ENCODE measurements around the gene FGGY.

The FGGY gene

GRCh38 chr1:59473831-59474230 lies 176.9 kb downstream of the FGGY start:
- Histone ChIP-seq H3K4me1 (no peaks in the 10 kb centered on the region), H3K9me3 (no peaks in the 10 kb centered on the region), H3K27me3 (no peaks in the 10 kb centered on the region), H3K4me3 (ENCODE audit: low read depth, low read length) (no peak overlapping the region), H3K36me3 (no peaks in the 10 kb centered on the region)
- DNase-seq = no peak
- no peak for TF ChIP-seq CTCF (IDR thresholded peaks at IDR 0.05; ENCODE audit: low read depth, low read length)

- Histone ChIP-seq H3K36me3 (no peaks in the 10 kb centered on the region), H3K27me3 (no peaks in the 10 kb centered on the region), H3K4me3 (ENCODE audit: low read depth, low read length) (no peak overlapping the region), H3K9me3 (no peaks in the 10 kb centered on the region), H3K4me1 (no peaks in the 10 kb centered on the region)
- DNase-seq = no peak
- no peak for TF ChIP-seq CTCF (IDR thresholded peaks at IDR 0.05; ENCODE audit: low read depth, low read length)
Observed at GRCh38 chr1:59474496-59474895, 177.6 kb downstream of the FGGY start.

GRCh38 chr1:59475737-59476136 lies 178.8 kb downstream of the FGGY start:
- no peaks in the 10 kb centered on the region for H3K27me3 ChIP-seq
- H3K4me1 ChIP-seq = no peaks in the 10 kb centered on the region
- no peak overlapping the region for H3K4me3 ChIP-seq (ENCODE audit: low read depth, low read length)
- H3K36me3 ChIP-seq = no peaks in the 10 kb centered on the region
- no peak for TF ChIP-seq CTCF (IDR thresholded peaks at IDR 0.05; ENCODE audit: low read depth, low read length)
- DNase-seq = no peak
- no peaks in the 10 kb centered on the region for H3K9me3 ChIP-seq

- no peak for DNase-seq
- no peaks in the 10 kb centered on the region for H3K27me3 ChIP-seq
- no peaks in the 10 kb centered on the region for H3K36me3 ChIP-seq
- no peaks in the 10 kb centered on the region for H3K4me1 ChIP-seq
- TF ChIP-seq CTCF (IDR thresholded peaks at IDR 0.05; ENCODE audit: low read depth, low read length) = no peak
- H3K9me3 ChIP-seq = no peaks in the 10 kb centered on the region
- H3K4me3 ChIP-seq (ENCODE audit: low read depth, low read length) = no peak overlapping the region
Observed at GRCh38 chr1:59477286-59477685, 180.4 kb downstream of the FGGY start.

- Histone ChIP-seq H3K36me3 (no peaks in the 10 kb centered on the region), H3K9me3 (no peaks in the 10 kb centered on the region)
- TF ChIP-seq CTCF (IDR thresholded peaks at IDR 0.05; ENCODE audit: low read depth, low read length) = no peak
Observed at GRCh38 chr1:59477867-59478266, 181.0 kb downstream of the FGGY start.

GRCh38 chr1:59478822-59479221 lies 181.9 kb downstream of the FGGY start:
- Histone ChIP-seq H3K4me1 (no peaks in the 10 kb centered on the region), H3K4me3 (ENCODE audit: low read depth, low read length) (no peak overlapping the region), H3K9me3 (no peaks in the 10 kb centered on the region), H3K36me3 (no peaks in the 10 kb centered on the region), H3K27me3 (no peaks in the 10 kb centered on the region)
- TF ChIP-seq CTCF (IDR thresholded peaks at IDR 0.05; ENCODE audit: low read depth, low read length) = no peak
- DNase-seq = no peak

More at GRCh38 chr1:59477867-59478266, 181.0 kb downstream of the FGGY start:
- DNase-seq = no peak
- no peaks in the 10 kb centered on the region for H3K4me1 ChIP-seq
- no peak overlapping the region for H3K4me3 ChIP-seq (ENCODE audit: low read depth, low read length)
- H3K27me3 ChIP-seq = no peaks in the 10 kb centered on the region
